ENCODE measurements around the gene RERE.

Gene RERE

DNA sequence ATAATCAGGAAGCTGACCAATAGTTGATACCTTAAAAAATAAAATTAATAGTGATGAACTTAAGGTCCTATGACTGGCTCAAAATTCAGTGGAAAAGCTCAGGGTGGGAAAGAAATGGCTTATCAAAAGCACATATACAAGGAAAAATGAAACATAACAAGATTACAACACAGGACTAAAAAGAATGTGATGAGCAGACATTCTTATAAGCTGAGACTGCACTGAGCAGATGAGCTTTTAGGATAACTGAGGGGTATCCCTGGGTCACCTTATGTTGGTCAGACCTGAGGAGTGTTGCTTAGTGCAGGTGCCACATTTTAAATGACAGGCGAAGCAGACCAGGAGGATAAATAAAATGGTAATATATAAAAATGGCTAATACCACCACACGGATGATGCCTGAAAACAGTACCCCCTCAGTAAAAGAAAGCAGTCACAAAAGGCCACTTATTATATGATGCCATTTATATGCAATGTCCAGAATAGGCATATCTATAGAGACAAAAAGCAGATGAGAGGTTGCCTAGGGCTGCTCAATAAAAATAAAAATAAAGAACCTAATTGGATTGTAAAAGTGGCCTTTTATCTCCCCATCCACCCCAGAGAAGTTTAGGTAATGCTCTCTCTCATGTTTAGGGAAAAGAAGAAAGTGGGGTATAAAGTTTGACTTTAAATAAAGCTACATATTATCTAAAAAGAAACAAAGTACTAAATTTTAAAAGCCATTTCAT, 335.6 kb downstream of the RERE start:
- no peak overlapping the region for H3K27ac ChIP-seq (ENCODE audit: insufficient read depth, low read depth, low read length, poor library complexity, severe bottlenecking)
- no peak overlapping the region for H3K4me3 ChIP-seq (ENCODE audit: insufficient read depth, low read depth, low read length)
- WGBS, 2 experiments: 92 to 100% methylated on average over 1 to 2 of the region's 2 CpGs
- H3K9me3 ChIP-seq (ENCODE audit: control insufficient read depth, low read length): no peaks in the 10 kb centered on the region
- H3K36me3 ChIP-seq (ENCODE audit: control insufficient read depth, insufficient read depth, low read length): no peaks in the 10 kb centered on the region
- no peaks in the 10 kb centered on the region for H3K4me1 ChIP-seq (ENCODE audit: control insufficient read depth, insufficient read depth, low read length)
- H3K27me3 ChIP-seq (ENCODE audit: control insufficient read depth, insufficient read depth, low read length, poor library complexity, severe bottlenecking): no peaks in the 10 kb centered on the region

DNA sequence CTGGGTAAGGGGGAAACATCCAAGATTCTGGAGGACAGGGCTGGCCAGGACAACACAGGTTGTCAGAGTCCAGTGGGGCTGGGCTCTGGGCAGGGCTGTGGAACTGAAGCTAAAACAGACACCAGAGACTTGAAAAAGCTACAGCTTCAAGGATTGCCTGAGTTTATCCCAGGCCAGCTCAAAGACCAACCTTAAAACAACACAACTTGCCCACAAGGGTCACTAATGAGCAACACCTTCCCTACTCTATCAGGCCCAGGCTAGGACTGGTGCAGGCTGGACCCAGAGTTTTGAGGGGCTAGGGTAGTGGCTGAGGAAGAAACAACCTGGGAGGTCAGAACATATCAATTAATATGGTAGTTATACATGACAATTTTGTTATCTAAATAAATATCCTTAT, 338.9 kb downstream of the RERE start:
- Histone ChIP-seq H3K4me1 (ENCODE audit: control insufficient read depth, insufficient read depth, low read length) (no peaks in the 10 kb centered on the region), H3K36me3 (ENCODE audit: control insufficient read depth, insufficient read depth, low read length) (no peaks in the 10 kb centered on the region), H3K27me3 (ENCODE audit: control insufficient read depth, insufficient read depth, low read length, poor library complexity, severe bottlenecking) (no peaks in the 10 kb centered on the region), H3K27ac (ENCODE audit: insufficient read depth, low read depth, low read length, poor library complexity, severe bottlenecking) (no peak overlapping the region), H3K4me3 (ENCODE audit: insufficient read depth, low read depth, low read length) (no peak overlapping the region), H3K9me3 (ENCODE audit: control insufficient read depth, low read length) (no peaks in the 10 kb centered on the region)

DNA sequence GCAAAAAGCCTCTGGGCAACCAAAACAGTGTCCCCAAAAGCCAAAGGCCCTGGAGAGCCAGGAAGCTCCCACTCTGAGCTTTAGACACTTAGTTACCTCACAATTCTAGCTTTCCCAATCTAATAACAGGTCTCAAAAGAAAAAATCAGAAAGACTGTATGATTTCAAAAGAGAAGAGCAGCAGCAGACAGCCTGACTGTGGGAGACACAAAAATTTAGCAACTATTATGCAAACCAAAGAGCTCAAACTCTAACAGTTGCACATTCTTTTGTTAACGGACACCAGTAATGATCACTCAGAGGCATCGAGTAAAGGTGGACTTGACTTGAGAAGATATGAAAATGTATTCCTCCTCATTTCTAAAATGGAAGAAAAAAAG, 339.5 kb downstream of the RERE start:
- no peaks in the 10 kb centered on the region for H3K9me3 ChIP-seq (ENCODE audit: control insufficient read depth, low read length)
- no peaks in the 10 kb centered on the region for H3K27me3 ChIP-seq (ENCODE audit: control insufficient read depth, insufficient read depth, low read length, poor library complexity, severe bottlenecking)
- H3K4me3 ChIP-seq (ENCODE audit: insufficient read depth, low read depth, low read length): no peak overlapping the region
- H3K27ac ChIP-seq (ENCODE audit: insufficient read depth, low read depth, low read length, poor library complexity, severe bottlenecking): no peak overlapping the region
- WGBS, 2 experiments: 91 to 100% methylated on average over 1 to 2 of the region's 2 CpGs
- H3K36me3 ChIP-seq (ENCODE audit: control insufficient read depth, insufficient read depth, low read length): no peaks in the 10 kb centered on the region
- H3K4me1 ChIP-seq (ENCODE audit: control insufficient read depth, insufficient read depth, low read length): no peaks in the 10 kb centered on the region

DNA sequence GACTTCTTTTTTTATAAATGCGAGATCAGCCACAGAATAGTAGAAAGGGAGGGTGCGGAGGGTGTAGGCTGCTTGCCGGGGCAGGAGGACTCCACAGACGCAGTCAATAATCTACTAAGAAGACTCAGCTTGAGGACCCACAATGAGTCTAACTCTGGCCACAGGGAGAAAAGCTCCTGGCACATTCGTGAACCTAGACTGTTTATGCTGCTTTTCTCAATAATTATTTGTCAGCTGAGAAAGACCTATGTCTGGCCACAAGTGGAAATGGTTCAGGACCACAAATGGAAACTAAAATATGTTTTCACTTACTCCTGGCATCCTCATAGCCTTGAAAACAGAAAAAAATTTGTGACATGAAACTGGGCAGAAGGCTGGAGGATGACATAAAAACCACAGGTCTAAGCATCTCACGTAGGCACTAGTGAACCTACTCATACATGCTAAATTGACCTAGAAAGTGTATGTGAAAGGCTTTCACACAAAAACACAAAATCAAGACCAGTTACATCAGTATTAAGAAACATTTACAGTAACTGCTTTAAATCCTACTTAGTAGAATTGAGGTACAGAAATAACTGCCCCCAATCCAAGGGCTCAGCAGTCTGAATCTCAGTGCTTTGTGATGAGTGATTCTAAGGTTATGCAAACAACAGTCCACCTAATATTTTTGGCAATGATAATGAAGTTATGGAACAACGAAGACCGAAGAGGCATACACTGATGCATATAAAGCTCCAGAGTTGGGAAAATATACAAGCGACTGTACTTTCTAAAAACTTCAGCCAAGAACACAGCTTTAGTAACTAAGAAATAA, 340.1 kb downstream of the RERE start:
- no peaks in the 10 kb centered on the region for H3K27me3 ChIP-seq (ENCODE audit: control insufficient read depth, insufficient read depth, low read length, poor library complexity, severe bottlenecking)
- H3K9me3 ChIP-seq (ENCODE audit: control insufficient read depth, low read length): no peaks in the 10 kb centered on the region
- H3K4me1 ChIP-seq (ENCODE audit: control insufficient read depth, insufficient read depth, low read length): no peaks in the 10 kb centered on the region
- WGBS, 2 experiments: 88 to 89% methylated on average over 8 to 9 of the region's 9 CpGs
- no peaks in the 10 kb centered on the region for H3K36me3 ChIP-seq (ENCODE audit: control insufficient read depth, insufficient read depth, low read length)
- no peak overlapping the region for H3K27ac ChIP-seq (ENCODE audit: insufficient read depth, low read depth, low read length, poor library complexity, severe bottlenecking)
- H3K4me3 ChIP-seq (ENCODE audit: insufficient read depth, low read depth, low read length): no peak overlapping the region

DNA sequence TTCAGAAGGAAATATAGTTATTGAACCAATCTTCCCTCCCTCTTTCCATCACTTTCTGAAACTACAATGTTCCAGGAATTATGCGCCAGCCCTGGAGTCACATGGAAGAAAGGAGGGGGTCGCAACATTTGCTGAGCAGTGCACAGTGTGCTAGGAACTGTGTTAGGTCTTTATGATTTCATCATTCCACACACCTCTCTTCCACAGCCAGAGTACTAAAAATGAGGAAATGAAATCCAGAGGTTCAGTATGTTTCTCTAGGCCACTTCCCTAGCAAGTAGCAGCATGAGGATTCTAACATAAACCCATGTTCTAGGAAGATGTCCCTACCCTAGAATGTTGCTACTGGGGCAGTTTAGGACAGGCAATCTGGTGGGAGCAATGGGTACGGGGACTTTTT, 341.4 kb downstream of the RERE start:
- WGBS, 2 experiments: 85 to 92% methylated on average over 1 to 3 of the region's 3 CpGs
- H3K27ac ChIP-seq (ENCODE audit: insufficient read depth, low read depth, low read length, poor library complexity, severe bottlenecking): no peak overlapping the region

DNA sequence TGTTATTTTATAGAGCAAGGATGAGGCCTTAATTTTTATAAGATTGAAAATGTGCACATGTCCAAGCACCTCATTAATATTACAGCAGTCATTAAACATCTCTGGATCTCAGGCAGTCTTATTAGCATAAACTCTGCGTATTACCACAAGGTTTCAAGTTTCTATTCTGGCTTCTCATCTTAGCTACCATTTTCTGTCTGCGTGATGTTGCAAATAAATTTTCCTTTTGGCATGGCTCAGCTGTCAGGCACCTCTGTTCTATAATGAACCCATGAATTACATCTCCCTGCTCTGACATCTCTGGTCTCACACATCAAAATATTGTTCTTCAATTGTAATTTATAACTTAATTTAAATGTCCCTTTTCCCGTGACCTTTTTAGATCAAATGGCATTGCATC, 343.1 kb downstream of the RERE start:
- Histone ChIP-seq H3K27me3 (ENCODE audit: control insufficient read depth, insufficient read depth, low read length, poor library complexity, severe bottlenecking) (no peaks in the 10 kb centered on the region), H3K9me3 (ENCODE audit: control insufficient read depth, low read length) (no peaks in the 10 kb centered on the region), H3K27ac (ENCODE audit: insufficient read depth, low read depth, low read length, poor library complexity, severe bottlenecking) (no peak overlapping the region), H3K4me1 (ENCODE audit: control insufficient read depth, insufficient read depth, low read length) (no peaks in the 10 kb centered on the region), H3K4me3 (ENCODE audit: insufficient read depth, low read depth, low read length) (no peak overlapping the region), H3K36me3 (ENCODE audit: control insufficient read depth, insufficient read depth, low read length) (no peaks in the 10 kb centered on the region)
- 86 to 95% methylated on average over 3 of the region's 3 CpGs for WGBS, 2 experiments

More for the DNA sequence above, 341.4 kb downstream of the RERE start:
- no peak overlapping the region for H3K4me3 ChIP-seq (ENCODE audit: insufficient read depth, low read depth, low read length)
- no peaks in the 10 kb centered on the region for H3K4me1 ChIP-seq (ENCODE audit: control insufficient read depth, insufficient read depth, low read length)
- no peaks in the 10 kb centered on the region for H3K27me3 ChIP-seq (ENCODE audit: control insufficient read depth, insufficient read depth, low read length, poor library complexity, severe bottlenecking)
- H3K36me3 ChIP-seq (ENCODE audit: control insufficient read depth, insufficient read depth, low read length): no peaks in the 10 kb centered on the region
- no peaks in the 10 kb centered on the region for H3K9me3 ChIP-seq (ENCODE audit: control insufficient read depth, low read length)

DNA sequence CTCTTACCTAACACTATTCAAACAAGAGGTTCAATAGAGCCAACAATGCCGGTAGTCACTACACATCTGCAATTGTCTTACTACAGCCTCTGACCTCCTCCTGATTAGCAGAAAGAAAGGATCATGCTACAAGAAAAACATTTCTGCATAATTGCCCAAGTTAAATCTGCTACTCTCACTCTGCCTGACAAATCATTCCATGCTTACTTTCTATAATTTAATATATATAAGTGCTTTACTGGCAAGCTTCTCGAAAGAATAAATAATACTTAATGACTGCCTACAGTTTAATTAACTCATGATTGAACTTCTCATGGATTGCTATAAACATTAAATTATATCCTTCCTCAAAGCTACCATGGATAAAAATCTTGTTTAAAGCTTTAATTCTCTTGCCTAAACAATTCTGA, 343.5 kb downstream of the RERE start:
- no peaks in the 10 kb centered on the region for H3K27me3 ChIP-seq (ENCODE audit: control insufficient read depth, insufficient read depth, low read length, poor library complexity, severe bottlenecking)
- H3K9me3 ChIP-seq (ENCODE audit: control insufficient read depth, low read length): no peaks in the 10 kb centered on the region
- H3K4me3 ChIP-seq (ENCODE audit: insufficient read depth, low read depth, low read length): no peak overlapping the region
- WGBS, 2 experiments: 84 to 98% methylated on average over 2 of the region's 2 CpGs
- H3K4me1 ChIP-seq (ENCODE audit: control insufficient read depth, insufficient read depth, low read length): no peaks in the 10 kb centered on the region
- H3K27ac ChIP-seq (ENCODE audit: insufficient read depth, low read depth, low read length, poor library complexity, severe bottlenecking): no peak overlapping the region
- no peaks in the 10 kb centered on the region for H3K36me3 ChIP-seq (ENCODE audit: control insufficient read depth, insufficient read depth, low read length)

DNA sequence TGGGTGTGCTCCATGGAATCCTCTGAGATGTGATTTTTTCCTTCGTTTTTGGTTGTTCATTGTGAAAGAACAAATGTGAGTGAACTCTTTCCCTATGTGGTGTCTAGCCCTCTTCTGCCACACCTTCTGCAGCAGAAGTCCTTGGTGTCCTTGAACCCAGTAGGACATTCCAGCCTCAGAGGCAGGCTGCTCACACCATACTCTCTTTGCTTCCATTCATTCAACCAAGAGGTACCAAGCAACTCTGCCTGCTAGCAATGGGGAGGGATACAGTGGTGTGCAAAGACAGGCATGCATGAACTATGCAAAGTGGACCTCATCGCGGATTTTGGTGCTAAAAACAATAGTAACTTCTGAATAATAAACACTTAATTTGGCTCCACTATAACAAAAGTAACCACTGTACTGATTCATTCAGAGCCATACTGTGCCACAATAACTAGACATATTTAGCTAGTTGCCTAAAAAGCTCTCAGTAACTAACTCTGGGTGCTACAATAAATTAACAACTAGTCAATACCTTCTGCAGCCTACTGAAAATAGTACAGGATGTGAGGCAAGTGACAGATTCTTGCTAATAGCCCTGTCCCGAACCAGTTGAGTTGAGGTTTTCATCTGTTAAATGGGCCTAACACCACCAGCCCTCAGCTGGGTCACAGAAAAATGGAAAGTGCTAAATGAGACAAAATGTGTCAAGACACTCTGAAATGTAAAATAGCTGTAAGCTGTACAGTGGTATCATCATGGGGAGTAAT, 344.1 kb downstream of the RERE start:
- Histone ChIP-seq H3K27me3 (ENCODE audit: control insufficient read depth, insufficient read depth, low read length, poor library complexity, severe bottlenecking) (no peaks in the 10 kb centered on the region), H3K27ac (ENCODE audit: insufficient read depth, low read depth, low read length, poor library complexity, severe bottlenecking) (no peak overlapping the region), H3K4me1 (ENCODE audit: control insufficient read depth, insufficient read depth, low read length) (no peaks in the 10 kb centered on the region), H3K36me3 (ENCODE audit: control insufficient read depth, insufficient read depth, low read length) (no peaks in the 10 kb centered on the region), H3K4me3 (ENCODE audit: insufficient read depth, low read depth, low read length) (no peak overlapping the region), H3K9me3 (ENCODE audit: control insufficient read depth, low read length) (no peaks in the 10 kb centered on the region)
- 92 to 95% methylated on average over 4 of the region's 4 CpGs for WGBS, 2 experiments

DNA sequence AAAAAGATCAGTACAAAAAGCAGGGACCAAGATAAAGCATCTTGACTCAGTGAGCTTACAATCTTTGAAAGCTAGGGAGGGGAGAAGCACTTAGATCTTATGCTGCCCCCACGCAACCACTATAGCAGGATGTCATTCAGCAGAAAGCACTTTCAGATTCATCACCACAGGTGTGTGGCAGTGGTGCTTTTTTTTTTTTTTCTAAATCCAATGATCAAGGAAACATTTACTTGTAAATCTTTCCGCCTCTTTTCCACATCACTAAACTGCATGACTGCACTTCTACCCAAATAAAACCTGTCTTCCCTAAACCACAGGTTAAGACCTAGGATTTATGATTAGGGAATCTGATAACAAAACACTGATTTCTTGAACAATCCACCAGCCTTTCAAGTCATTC, 344.8 kb downstream of the RERE start:
- H3K27ac ChIP-seq (ENCODE audit: insufficient read depth, low read depth, low read length, poor library complexity, severe bottlenecking): no peak overlapping the region
- no peaks in the 10 kb centered on the region for H3K9me3 ChIP-seq (ENCODE audit: control insufficient read depth, low read length)
- no peaks in the 10 kb centered on the region for H3K4me1 ChIP-seq (ENCODE audit: control insufficient read depth, insufficient read depth, low read length)
- H3K27me3 ChIP-seq (ENCODE audit: control insufficient read depth, insufficient read depth, low read length, poor library complexity, severe bottlenecking): no peaks in the 10 kb centered on the region
- H3K4me3 ChIP-seq (ENCODE audit: insufficient read depth, low read depth, low read length): no peak overlapping the region
- H3K36me3 ChIP-seq (ENCODE audit: control insufficient read depth, insufficient read depth, low read length): no peaks in the 10 kb centered on the region
- WGBS, 2 experiments: 92 to 100% methylated on average over 1 to 2 of the region's 2 CpGs

DNA sequence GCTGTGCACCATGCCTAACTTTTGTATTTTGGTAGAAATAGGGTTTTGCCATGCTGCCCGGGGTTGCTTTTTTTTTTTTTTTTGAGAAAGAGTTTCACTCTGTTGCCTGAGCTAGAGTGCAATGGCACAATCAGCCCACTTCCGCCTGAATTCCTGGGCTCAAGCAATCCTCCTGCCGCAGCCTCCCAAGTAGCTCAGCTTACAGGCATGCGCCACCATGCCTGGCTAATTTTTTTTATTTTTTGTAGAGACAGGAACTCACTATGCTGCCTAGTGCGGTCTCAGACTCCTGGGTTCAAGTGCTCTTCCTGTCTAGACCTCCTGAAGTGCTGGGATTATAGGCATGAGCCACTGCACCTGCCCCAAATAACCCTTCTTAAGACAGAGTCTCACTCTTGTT, 346.0 kb downstream of the RERE start:
- 91 to 96% methylated on average over 5 of the region's 5 CpGs for WGBS, 2 experiments

More for the DNA sequence above, 346.0 kb downstream of the RERE start:
- Histone ChIP-seq H3K4me1 (ENCODE audit: control insufficient read depth, insufficient read depth, low read length) (peaks cover 8% of the 10 kb centered on the region), H3K27me3 (ENCODE audit: control insufficient read depth, insufficient read depth, low read length, poor library complexity, severe bottlenecking) (no peaks in the 10 kb centered on the region), H3K9me3 (ENCODE audit: control insufficient read depth, low read length) (no peaks in the 10 kb centered on the region), H3K27ac (ENCODE audit: insufficient read depth, low read depth, low read length, poor library complexity, severe bottlenecking) (no peak overlapping the region), H3K36me3 (ENCODE audit: control insufficient read depth, insufficient read depth, low read length) (no peaks in the 10 kb centered on the region), H3K4me3 (ENCODE audit: insufficient read depth, low read depth, low read length) (no peak overlapping the region)
